ENCODE data around the gene IDH2. TPM values are rescaled to one million over a fixed set of nuclear protein-coding genes. Genes with fewer than 3 reads are reported as not detected.

Gene IDH2
- total and polyA plus RNA-seq, 10 of the 15 experiments (the other 5 are each of a cell fraction or from before 2014, with no cell fraction given) = 2.3 to 358 (median 242) TPM

GRCh38 chr15:90059208-90059985, 42.9 kb downstream of the IDH2 start (continued):
- TF ChIP-seq CEBPZ (IDR thresholded peaks at IDR 0.05; ENCODE audit: low read depth, low read length) (no peak), BACH1 (IDR thresholded peaks at IDR 0.05; ENCODE audit: borderline replicate concordance) (peak; percentile 63; the same call in 1 of the 2 replicates), EED (IDR thresholded peaks at IDR 0.05; ENCODE audit: low read depth) (peak; percentile 100), USF1 (IDR thresholded peaks at IDR 0.05; ENCODE audit: borderline replicate concordance, extremely low read length, insufficient read depth, low read depth, low read length) (peak; percentile 14), SUPT20H (IDR thresholded peaks at IDR 0.05; ENCODE audit: borderline replicate concordance, control insufficient read depth, low read depth, low read length) (no peak), SPI1 (IDR thresholded peaks at IDR 0.05; ENCODE audit: borderline replicate concordance, insufficient read depth, low read depth, low read length) (peak; percentile 98), BHLHE40 (IDR thresholded peaks at IDR 0.05; ENCODE audit: borderline replicate concordance in 1 of 2, low read depth in 2 of 2, low read length in 1 of 2) (peak; percentile 94 to 96), ZNF24 (IDR thresholded peaks at IDR 0.05) (no peak), TARDBP (IDR thresholded peaks at IDR 0.05; ENCODE audit: borderline replicate concordance) (0 out of 2 replicates have a peak, but pooled peaks have one; percentile 31), PKNOX1 (IDR thresholded peaks at IDR 0.05) (0 out of 2 replicates have a peak, but pooled peaks have one; percentile 11), TBL1XR1 (IDR thresholded peaks at IDR 0.05; ENCODE audit: low read depth, low read length) (peak; percentile 92), SMARCA5 (IDR thresholded peaks at IDR 0.05) (peak; percentile 97), RAD21 (IDR thresholded peaks at IDR 0.05; ENCODE audit: insufficient read depth, low read depth, low read length) (peak; percentile 20; the same call in 1 of the 2 replicates), BCL11A (IDR thresholded peaks at IDR 0.05; ENCODE audit: low read depth, low read length) (peak; percentile 88), JUNB (IDR thresholded peaks at IDR 0.05) (no peak), MLLT1 (IDR thresholded peaks at IDR 0.05) (peak; percentile 76), YY1 (IDR thresholded peaks at IDR 0.05; ENCODE audit: low read depth, low read length) (peak; percentile 71), RB1 (IDR thresholded peaks at IDR 0.05; ENCODE audit: borderline replicate concordance) (no peak), POLR2AphosphoS5 (IDR thresholded peaks at IDR 0.05; ENCODE audit: low read length) (peak; percentile 81), ZNF217 (IDR thresholded peaks at IDR 0.05) (peak; percentile 80), NRF1 (conservative IDR thresholded peaks at IDR 0.05; ENCODE audit: low read depth, low read length) (peak; percentile 34; the same call in 1 of the 2 replicates), MAX (IDR thresholded peaks at IDR 0.05; ENCODE audit: low read depth, low read length) (0 out of 2 replicates have a peak, but pooled peaks have one; percentile 19), NBN (IDR thresholded peaks at IDR 0.05) (peak; percentile 94), RAD51 (IDR thresholded peaks at IDR 0.05) (no peak)

Measured in GM12878 (cell line).